GM12873 (cell line): ENCODE results near the gene C1QTNF5.

Experiments
- CTCF ChIP-seq: IDR thresholded peaks from 2 replicates; pipeline ENCODE4 v1.5.1; 2012; ENCODE audit warnings: low read depth, mild to moderate bottlenecking, moderate library complexity, low read length, control low read depth; ENCODE audit not compliant: insufficient read depth; ENCODE audit errors: missing control alignments

Gene C1QTNF5

DNA sequence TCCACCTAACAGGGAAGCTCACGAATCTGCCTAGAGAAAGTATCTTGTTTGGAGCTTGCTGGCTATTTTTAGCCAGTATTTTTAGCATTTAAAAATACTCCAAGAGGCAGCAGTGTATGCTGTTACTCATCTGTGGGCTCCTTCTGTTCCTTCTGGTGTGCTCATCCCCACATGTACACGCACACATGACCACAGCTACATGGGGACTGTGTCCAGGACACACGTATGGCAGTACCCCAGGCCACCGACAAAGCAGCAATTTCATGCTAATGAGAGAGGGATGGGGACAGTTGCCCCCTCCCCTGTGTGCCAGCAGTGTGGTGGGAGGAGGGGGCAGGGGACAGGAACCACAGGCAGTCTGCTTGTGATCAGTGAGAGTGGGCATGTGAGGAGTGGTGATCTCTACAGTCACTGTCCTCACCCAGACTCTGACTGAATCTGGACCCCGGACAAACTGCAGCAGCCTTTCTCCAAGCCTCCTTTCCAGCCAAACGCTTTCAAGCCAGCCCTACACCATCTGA lies 24.4 kb upstream of the C1QTNF5 start:
- TF ChIP-seq CTCF: no peak

GRCh38 chr11:119363851-119364590 lies 23.3 kb upstream of the C1QTNF5 start:
- no peak for TF ChIP-seq CTCF

DNA sequence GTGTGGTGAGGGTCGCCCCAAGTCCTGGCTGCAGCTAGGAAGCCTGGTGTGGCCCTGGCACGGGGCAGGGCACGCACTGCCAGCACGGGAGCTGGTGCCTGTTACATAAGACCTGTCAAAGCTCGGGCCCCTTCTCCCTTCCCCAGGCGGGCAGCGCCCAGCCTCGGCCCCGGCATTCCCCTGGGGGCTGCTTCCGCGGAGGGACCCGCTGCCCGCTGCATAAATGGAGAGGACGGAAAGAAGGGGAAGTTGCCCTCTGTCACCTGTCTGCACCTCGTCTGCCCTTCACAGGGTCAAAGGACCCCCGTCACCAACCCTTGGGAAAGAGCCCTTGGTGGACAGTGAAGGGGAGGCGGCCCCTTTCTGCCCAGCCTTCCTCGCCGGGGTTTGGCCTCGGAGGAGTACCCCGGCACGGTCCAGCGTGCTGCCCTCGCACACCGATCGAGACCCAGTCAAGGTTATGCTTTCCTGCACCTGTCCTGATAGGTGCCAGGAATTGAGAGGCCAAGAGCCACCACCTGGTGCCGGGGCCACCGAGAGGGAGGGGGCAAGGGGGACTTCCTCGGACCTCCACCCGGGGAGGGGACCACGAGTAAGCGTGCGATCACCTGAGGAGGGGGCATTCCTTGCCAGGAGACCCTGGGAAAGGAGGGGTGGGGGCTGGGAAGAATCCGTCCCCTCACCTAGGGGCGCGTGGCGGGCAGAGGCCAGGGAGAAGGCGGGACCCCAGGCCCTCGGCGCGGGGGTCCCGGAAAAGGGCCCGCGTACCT lies 22.6 kb upstream of the C1QTNF5 start:
- no peak for TF ChIP-seq CTCF

DNA sequence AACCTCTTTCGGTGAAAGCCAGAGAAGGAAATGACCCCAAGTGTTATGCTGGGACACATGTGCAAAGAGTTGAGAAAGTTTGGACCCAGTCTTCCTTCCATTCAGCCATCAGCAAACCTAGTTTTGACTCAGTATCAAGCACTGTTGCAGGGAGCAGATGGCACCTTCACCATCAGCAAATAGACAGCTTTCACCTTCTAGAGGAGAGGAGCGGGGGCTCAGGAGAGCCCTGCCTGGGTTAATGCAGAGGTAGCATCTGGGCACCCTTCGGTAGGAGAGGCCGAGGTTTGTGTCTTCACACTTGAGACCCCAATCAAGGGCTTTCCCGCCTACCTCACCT lies 22.0 kb upstream of the C1QTNF5 start:
- no peak for TF ChIP-seq CTCF

DNA sequence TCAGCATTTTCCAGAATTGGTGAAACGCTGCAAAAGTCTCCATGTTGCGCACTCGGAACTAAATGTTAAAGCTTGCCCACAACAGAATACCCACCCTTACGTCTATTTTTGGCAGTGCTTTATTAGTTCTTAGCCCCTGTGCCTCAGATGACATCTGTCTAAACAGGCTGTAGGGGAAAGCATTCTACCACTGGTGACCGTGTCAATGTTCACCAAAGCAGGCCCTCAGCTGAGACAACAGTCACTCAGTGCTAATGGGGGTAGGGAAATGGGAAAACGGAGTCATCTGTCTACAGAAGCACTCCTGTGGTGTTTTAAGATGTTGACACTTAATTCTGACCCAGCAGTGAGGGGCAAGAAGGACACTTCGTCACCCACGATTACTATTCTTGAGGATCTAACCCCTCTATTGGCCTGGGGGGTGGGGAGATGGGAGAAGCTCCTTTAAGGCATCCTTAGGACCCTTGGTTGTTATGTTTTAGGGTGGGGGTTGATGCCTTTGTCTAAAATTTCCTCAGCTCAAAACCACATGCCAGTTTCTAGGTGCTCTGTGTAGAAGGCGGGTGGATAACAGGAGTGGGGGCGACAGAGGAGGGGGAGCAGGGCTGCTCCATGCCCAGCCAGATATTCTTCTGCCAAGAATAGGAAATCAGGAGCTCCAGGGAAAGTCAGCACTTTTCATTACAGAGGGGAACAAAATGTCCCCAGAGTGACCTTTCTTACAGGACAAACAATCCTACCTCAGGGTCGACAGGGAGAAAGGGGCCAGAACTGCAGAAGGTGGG lies 21.4 kb upstream of the C1QTNF5 start:
- no peak for TF ChIP-seq CTCF

- no peak for TF ChIP-seq CTCF
Measured at GRCh38 chr11:119361056-119361787, 20.5 kb upstream of the C1QTNF5 start.
